ENCODE results near the gene GRIK4. TPM values are rescaled to one million over a fixed set of nuclear protein-coding genes. Genes with fewer than 3 reads are reported as not detected.
"Not testable (repeated sequence)": the region's sequence is repeated elsewhere in the genome, so short reads cannot be mapped to it uniquely, and the experiment has no call there.

The GRIK4 gene
- polyA plus RNA-seq (ENCODE audit: insufficient read length in 4 of 4), result 1 to 10 TPM in 3 of 4 donors, under 1 TPM in 1; 0.97 to 1.5 (median 1.4) TPM

DNA sequence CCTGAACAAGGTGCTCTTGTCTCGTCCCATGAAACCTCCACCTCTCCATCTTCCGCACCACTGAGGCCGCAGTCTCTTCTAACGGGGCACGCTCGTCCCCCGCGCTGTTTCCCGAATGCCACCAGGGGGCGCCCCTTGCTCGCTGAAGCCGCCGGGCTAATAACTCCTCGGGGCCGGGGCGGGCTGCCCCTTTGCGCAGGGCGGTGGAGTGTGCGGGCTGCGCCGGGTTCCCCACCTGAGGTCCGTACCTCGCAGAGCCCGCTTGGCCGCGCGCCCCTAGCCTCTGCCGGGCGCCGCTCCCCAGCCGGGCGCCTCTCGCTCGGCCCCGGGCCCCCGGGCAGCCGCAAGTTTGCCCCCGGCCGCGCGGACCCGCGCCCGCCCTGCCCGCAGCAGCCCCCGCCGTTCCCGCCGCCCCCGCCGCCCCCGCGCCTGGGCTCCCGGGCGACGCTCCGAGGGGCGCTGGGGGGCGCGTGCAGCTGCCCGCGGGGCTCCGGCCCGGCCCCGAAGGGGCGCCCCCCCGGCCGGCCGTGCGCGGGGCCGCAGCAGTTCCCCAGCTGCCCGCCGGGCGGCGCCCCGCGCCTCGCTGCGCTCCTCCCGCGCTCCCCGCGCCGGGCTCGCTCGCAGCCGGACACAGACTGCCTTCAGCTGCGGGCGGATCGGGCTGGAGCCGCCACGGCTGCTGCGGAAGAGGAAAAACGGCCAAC, at the start of gene GRIK4:
Gene GRIK4, plus strand, starts transcription at position 633 of the 704 bp plus-strand sequence. CDS start 148,571 bp downstream, outside the sequence.
- DNase-seq (ENCODE audit: low read depth in 4 of 4, low spot score in 2 of 4), result peak in 3 of 4 donors; percentile 62 to 69 (median 63)

DNA sequence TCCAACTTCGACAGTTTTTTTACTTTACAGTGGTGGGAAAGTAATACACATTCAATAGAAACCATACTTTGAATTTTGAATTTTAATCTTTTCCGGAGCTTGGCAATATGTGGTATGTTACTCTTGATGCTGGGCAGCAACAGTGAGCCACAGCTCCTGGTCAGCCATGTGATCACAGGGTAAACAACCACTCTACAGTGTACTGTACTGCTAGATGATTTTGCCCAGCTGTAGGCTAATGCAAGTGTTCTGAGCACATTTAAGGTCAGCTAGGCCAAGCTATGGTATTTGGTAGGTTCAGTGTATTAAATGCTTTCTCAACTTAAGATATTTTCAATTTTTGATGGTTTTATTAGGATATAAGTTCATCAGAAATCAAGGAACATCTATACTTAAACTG, 48.7 kb upstream of the GRIK4 start:
- no peak for DNase-seq (ENCODE audit: low read depth in 4 of 4, low spot score in 2 of 4)

GRCh38 chr11:120465921-120466534, 45.5 kb upstream of the GRIK4 start:
- DNase-seq (ENCODE audit: low read depth in 4 of 4, low spot score in 2 of 4), result no peak

GRCh38 chr11:120467627-120468026, 43.9 kb upstream of the GRIK4 start:
- no peak for DNase-seq (ENCODE audit: low read depth in 4 of 4, low spot score in 2 of 4)

DNA sequence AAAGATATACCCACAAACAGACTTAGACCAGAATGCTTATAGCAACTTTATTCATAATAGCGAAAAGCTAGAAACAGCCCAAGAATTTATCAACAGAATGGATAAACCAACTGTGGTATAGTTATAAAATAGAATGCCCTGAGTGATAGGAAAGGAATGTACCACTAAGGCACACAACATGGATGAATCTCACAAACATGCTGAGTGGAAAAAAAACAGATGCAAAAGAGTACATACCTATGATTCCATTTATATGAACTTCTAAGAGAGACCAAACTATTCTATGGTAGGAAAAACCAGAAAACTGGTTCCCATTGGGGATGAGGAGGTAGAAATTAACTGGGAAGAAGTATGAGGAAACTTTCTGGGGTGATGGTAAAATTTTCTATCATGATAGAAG, 40.4 kb upstream of the GRIK4 start:
- no peak for DNase-seq (ENCODE audit: low read depth in 4 of 4, low spot score in 2 of 4)

GRCh38 chr11:120471994-120472393, 39.6 kb upstream of the GRIK4 start:
- no peak for DNase-seq (ENCODE audit: low read depth in 4 of 4, low spot score in 2 of 4)

GRCh38 chr11:120473503-120473902, 38.0 kb upstream of the GRIK4 start:
- DNase-seq (ENCODE audit: low read depth in 4 of 4, low spot score in 2 of 4), result no peak

DNA sequence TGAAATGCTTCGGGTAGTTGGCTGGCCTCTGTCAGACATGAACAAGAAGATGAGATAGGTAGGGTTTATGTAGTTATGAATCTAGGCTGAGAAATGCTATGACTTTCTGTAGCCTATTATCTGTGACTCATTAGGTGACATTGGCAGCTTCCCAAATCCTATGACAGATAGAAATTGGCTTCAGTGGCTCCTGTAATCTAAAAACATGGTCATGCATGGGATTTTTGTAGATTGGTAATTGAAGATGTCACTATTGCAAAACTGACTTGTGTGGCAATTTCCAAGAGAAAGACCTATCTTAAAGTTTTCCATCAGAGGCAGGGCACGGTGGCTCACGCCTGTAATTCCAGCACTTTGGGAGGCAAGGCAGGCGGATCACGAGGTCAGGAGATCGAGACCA, 29.4 kb upstream of the GRIK4 start:
- no peak for DNase-seq (ENCODE audit: low read depth in 4 of 4, low spot score in 2 of 4)

DNA sequence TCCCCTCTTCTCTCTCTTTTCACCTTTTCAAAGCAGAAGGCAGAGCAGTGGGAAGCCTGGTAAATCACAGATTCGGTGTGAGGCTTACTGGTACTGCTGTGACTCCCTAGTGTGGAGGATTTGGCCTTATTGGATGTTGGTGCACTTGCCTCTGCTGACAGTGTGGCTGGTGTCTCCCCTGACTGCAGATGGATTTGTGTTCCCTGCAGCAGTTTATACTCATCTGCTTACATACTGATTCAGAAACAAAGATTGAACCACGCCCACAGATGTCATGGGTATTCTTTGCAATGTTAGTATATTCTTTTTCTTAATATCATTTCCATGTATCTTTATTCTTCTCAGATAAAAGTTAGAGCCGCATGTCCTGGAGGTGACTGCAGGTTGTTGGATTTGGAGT, 26.8 kb upstream of the GRIK4 start:
- DNase-seq (ENCODE audit: low read depth in 4 of 4, low spot score in 2 of 4), result no peak

DNA sequence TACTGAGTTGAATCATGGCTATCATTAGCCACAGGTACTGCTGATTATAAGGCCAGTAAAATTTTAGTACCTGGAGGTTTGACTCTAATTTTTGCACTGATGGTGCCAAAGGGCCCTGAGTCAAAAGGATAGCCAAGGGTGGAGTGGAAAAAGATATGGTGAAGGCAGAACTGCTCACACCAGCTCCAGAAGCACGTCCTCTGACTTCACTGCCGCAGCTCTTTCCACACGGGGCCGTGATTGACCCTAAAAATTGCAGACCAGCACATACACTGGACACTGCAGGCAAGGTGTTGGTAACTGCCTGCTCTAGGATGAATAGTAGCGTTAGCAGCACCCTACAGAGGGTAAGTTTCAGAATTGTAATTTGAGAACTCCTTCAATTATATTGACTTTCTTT, 25.4 kb upstream of the GRIK4 start:
- no peak for DNase-seq (ENCODE audit: low read depth in 4 of 4, low spot score in 2 of 4)

DNA sequence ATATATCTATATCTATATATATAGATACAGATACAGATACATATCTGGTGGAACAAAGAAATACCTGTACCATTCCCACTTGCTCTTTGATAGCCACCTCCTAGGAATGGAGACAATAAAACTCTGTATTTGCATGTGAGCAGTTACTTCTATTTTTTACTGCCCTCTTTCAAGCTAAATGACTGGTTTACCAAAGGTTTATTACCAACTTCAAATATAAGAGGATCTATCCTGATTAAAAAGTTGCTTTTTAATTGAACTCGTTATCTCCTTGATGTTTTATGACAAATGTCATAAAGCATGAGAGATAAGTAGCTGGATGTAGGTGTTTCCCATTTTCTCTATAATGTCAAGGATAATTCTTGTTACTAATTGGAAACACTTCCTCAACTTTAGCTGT, 21.7 kb upstream of the GRIK4 start:
- no peak for DNase-seq (ENCODE audit: low read depth in 4 of 4, low spot score in 2 of 4)

GRCh38 chr11:120492486-120492885, 19.1 kb upstream of the GRIK4 start:
- no peak for DNase-seq (ENCODE audit: low read depth in 4 of 4, low spot score in 2 of 4)

GRCh38 chr11:120494595-120494994, 17.0 kb upstream of the GRIK4 start:
- DNase-seq (ENCODE audit: low read depth in 4 of 4, low spot score in 2 of 4), result no peak

DNA sequence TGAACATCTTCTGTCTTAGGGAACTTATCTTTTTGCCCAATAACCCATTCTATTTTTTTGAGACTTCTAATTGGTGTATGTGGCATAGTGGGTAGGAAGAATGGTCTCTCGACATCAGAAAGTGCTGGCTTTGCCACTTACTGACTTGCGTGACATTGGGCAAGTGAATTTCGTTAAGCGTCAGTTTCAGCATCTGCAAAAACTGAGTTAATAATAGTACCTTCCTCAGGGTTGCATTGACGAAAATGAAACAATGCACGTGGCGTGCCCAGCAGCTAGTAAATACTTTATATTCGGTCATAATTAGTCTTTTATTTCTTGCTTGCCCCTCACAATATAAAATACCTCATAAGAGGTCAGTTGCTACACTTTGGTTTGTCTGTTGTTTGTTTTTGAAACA, 12.5 kb upstream of the GRIK4 start:
- DNase-seq (ENCODE audit: low read depth in 4 of 4, low spot score in 2 of 4), result no peak

DNA sequence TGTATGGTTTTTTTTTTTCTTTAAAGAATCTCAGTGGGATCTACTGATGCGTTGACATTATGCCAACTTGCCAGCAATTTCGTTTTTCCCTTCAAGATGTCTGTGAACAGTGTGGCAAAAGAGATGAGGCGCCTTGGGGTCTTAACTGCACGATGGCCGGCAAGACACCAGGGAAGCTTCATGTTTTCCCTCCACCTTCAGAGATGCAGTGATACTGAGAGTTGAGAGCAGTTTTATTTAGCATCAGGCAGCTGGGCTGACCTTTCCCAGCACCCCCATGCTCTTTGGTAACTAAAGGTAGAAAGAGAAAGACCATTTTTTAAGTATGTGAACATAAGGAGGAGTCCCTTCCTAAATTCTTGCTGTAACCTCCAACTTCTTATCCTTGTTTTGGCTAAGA, 11.7 kb upstream of the GRIK4 start:
- no peak for DNase-seq (ENCODE audit: low read depth in 4 of 4, low spot score in 2 of 4)

DNA sequence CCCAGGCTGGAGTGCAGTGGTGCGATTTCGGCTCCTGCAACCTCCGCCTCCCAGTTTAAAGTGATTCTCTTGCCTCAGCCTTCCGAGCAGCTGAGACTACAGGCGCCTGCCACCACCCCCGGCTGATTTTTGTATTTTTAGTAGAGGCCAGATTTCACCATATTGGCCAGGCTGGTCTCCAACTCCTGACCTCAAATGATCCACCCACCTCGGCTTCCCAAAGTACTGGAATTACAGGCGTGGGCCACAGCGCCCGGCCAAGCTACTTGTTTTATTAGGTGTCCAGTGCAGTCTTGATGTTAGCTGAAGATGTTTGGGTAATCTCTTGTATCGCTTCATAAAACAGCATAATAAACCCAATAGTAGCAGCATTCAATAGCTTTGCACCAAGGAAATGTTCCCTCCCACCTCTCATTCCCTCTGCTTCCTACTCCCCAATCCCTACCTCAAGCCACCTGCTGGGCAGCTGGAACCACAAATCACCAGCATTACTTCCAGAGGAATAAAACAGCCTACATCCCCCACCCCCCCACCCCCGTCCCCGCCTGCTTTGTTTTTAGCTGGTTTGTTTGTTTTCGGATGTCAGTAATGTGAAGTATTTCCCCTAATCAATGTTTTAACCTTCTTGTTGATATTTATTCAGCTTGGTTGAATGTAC, 11.0 kb upstream of the GRIK4 start:
- no peak for DNase-seq (ENCODE audit: low read depth in 4 of 4, low spot score in 2 of 4)

GRCh38 chr11:120501440-120501839, 10.1 kb upstream of the GRIK4 start:
- DNase-seq (ENCODE audit: low read depth in 4 of 4, low spot score in 2 of 4), result no peak

- no peak for DNase-seq (ENCODE audit: low read depth in 4 of 4, low spot score in 2 of 4)
These were observed 9.4 kb upstream of the GRIK4 start for GRCh38 chr11:120501976-120502755.

DNA sequence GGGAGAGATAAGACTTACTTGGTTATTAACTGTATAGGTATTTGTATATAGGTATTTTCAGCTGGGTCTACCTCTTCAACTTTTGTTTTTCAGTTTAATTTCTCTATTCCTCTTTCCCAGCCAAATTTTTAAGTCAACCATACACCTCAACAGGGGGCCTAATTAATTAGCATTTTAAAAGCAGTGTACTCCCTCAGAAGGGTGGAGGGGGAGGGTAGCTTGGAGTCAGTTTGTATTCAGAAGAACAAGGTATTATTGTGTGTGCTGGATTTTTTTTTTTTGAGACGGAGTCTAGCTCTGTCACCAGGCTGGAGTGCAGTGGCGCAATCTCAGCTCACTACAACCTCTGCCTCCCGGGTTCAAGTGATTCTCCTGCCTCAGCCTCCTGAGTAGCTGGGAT, 8.0 kb upstream of the GRIK4 start:
- DNase-seq (ENCODE audit: low read depth in 4 of 4, low spot score in 2 of 4), result not testable (repeated sequence)

DNA sequence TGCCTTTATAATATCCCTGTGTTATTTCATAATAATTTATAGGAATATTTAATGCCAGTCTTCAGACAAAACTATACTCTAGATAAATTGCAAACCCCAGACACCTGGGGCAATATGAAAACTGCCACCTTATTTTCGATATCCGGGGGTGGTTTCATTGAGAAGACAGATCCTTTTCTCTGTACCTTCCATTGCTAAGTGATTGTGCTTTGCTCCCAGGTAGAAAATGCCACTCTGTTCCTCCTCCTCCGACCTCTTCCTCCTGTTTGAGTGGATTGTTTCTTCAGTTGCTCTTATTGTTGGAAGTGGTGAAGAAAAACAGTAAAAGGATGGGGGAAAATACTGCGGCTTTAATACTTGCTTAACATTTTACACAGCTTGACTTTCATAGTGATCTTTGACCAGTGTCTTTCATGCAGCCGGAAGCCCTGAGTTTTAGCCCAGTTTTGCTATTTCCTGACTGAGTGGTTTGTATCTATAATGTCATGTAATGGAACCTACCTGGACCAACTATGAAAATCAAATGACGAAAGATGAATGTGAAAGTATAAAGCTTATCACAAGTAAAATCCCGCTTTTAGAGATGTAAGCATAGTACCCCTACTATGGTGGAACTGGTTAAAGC, 5.6 kb upstream of the GRIK4 start:
- no peak for DNase-seq (ENCODE audit: low read depth in 4 of 4, low spot score in 2 of 4)

All from left renal cortex interstitium (tissue), 4 donors.